Right atrium auricular region (tissue), 2 donors: ENCODE results near the gene ZNF239. TPM values are rescaled to one million over a fixed set of nuclear protein-coding genes. Genes with fewer than 3 reads are reported as not detected.

ENCODE experiments used
- DNase-seq: peaks from one replicate; pipeline ENCODE4 v3.0.0-alpha.2; 2019; ENCODE audit warnings: low spot score
- H3K27ac ChIP-seq, 2 donors: fragments of 200-600 bp; sonication (generic); 1 replicate in 1 of 2; 2 replicates in 1 of 2; pipeline ENCODE4 v1.5.1; 2016 to 2019
- H3K27me3 ChIP-seq, 2 donors: fragments of 200-600 bp; sonication (generic); one replicate each; pipeline versions ENCODE4 v1.5.1 to v1.6.0; 2017 to 2019
- H3K36me3 ChIP-seq: fragments of 200-600 bp; sonication (generic); one replicate; pipeline ENCODE4 v1.5.1; 2016
- H3K4me1 ChIP-seq, 2 donors: fragments of 200-600 bp; sonication (generic); one replicate each; pipeline versions ENCODE4 v1.5.1 to v1.6.0; 2017 to 2019
- H3K4me3 ChIP-seq, 2 donors: fragments of 200-600 bp; sonication (generic); 1 replicate in 1 of 2; 2 replicates in 1 of 2; pipeline ENCODE4 v1.5.1; 2017 to 2019; ENCODE audit warnings: mild to moderate bottlenecking in 1 of 2, moderate library complexity in 1 of 2
- H3K9me3 ChIP-seq, 2 donors: fragments of 200-600 bp; sonication (generic); one replicate each; pipeline ENCODE4 v1.5.1; 2019
- CTCF ChIP-seq, 2 donors: fragments of 200-600 bp; sonication (generic); IDR thresholded peaks; one replicate each; pipeline ENCODE4 v1.5.1; 2019; ENCODE audit warnings: antibody characterized with exemption in 2 of 2
- total RNA-seq, 2 donors: library from RNA; depleted of rRNA; stranded (reverse); fragments of >200 nt; gene quantifications; one replicate each; pipeline ENCODE4 v1.1.0, GENCODE V29; 2016

Gene ZNF239
- total RNA-seq, 2 donors from 2014 or later = 2.2 to 4.4 TPM

GRCh38 chr10:43585981-43586729 lies 11.7 kb upstream of the ZNF239 start:
- no peaks in the 10 kb centered on the region for H3K36me3 ChIP-seq
- DNase-seq = no peak
- no peaks in the 10 kb centered on the region for H3K27me3 ChIP-seq
- H3K27ac ChIP-seq = no peak overlapping the region
- no peaks in the 10 kb centered on the region for H3K4me1 ChIP-seq
- no peak for TF ChIP-seq CTCF (IDR thresholded peaks at IDR 0.05)
- no peak overlapping the region for H3K4me3 ChIP-seq
- H3K9me3 ChIP-seq = no peaks in the 10 kb centered on the region

GRCh38 chr10:43585046-43585445 lies 10.6 kb upstream of the ZNF239 start:
- no peaks in the 10 kb centered on the region for H3K27me3 ChIP-seq
- TF ChIP-seq CTCF (IDR thresholded peaks at IDR 0.05) = no peak
- no peak overlapping the region for H3K4me3 ChIP-seq
- H3K9me3 ChIP-seq = no peaks in the 10 kb centered on the region
- H3K4me1 ChIP-seq = no peaks in the 10 kb centered on the region
- H3K36me3 ChIP-seq = no peaks in the 10 kb centered on the region
- no peak overlapping the region for H3K27ac ChIP-seq
- DNase-seq = no peak

GRCh38 chr10:43584051-43584450 lies 9.6 kb upstream of the ZNF239 start:
- no peaks in the 10 kb centered on the region for H3K27me3 ChIP-seq
- TF ChIP-seq CTCF (IDR thresholded peaks at IDR 0.05) = no peak
- H3K4me1 ChIP-seq = no peaks in the 10 kb centered on the region
- DNase-seq = no peak
- H3K36me3 ChIP-seq = no peaks in the 10 kb centered on the region
- no peaks in the 10 kb centered on the region for H3K9me3 ChIP-seq
- H3K4me3 ChIP-seq = no peak overlapping the region
- H3K27ac ChIP-seq = no peak overlapping the region

- TF ChIP-seq CTCF (IDR thresholded peaks at IDR 0.05) = no peak
- Histone ChIP-seq H3K27me3 (no peaks in the 10 kb centered on the region), H3K9me3 (no peaks in the 10 kb centered on the region), H3K4me3 (no peak overlapping the region), H3K36me3 (no peaks in the 10 kb centered on the region), H3K4me1 (peaks cover 0 to 17% of the 10 kb centered on the region in 2 donors), H3K27ac (no peak overlapping the region)
- DNase-seq = no peak
Measured at GRCh38 chr10:43576580-43576979, 2.2 kb upstream of the ZNF239 start.

- DNase-seq = no peak
- peaks cover 0 to 17% of the 10 kb centered on the region in 2 donors for H3K4me1 ChIP-seq
- TF ChIP-seq CTCF (IDR thresholded peaks at IDR 0.05) = no peak
- no peaks in the 10 kb centered on the region for H3K27me3 ChIP-seq
- no peaks in the 10 kb centered on the region for H3K36me3 ChIP-seq
- no peak overlapping the region for H3K4me3 ChIP-seq
- no peaks in the 10 kb centered on the region for H3K9me3 ChIP-seq
- no peak overlapping the region for H3K27ac ChIP-seq
Measured at GRCh38 chr10:43576062-43576461, 1.6 kb upstream of the ZNF239 start.

- peak overlapping the region; percentile 68 to 80 for H3K27ac ChIP-seq
- no peaks in the 10 kb centered on the region for H3K36me3 ChIP-seq
- H3K27me3 ChIP-seq = no peaks in the 10 kb centered on the region
- H3K4me3 ChIP-seq = peak overlapping the region; percentile 64 to 74
- no peak for DNase-seq
- peaks cover 0 to 17% of the 10 kb centered on the region in 2 donors for H3K4me1 ChIP-seq
- H3K9me3 ChIP-seq = no peaks in the 10 kb centered on the region
- TF ChIP-seq CTCF (IDR thresholded peaks at IDR 0.05) = no peak
Measured at GRCh38 chr10:43574906-43575305, 490 bp upstream of the ZNF239 start.
